SK-N-SH (cell line): ENCODE measurements around the gene KRTAP5-11.

Experiments
- EZH2phosphoT487 ChIP-seq: fragments of 200-600 bp; sonication (generic); IDR thresholded peaks from 2 replicates; pipeline ENCODE4 v1.6.1; 2017; ENCODE audit warnings: low read depth, mixed run types, mild to moderate bottlenecking, antibody characterized with exemption, moderate library complexity, borderline replicate concordance
- FOXJ3 ChIP-seq: sonication (generic); formaldehyde crosslinking; IDR thresholded peaks from 2 replicates; pipeline ENCODE4 v1.5.1; 2020; ENCODE audit warnings: mild to moderate bottlenecking, missing genetic modification reagents
- POLR2AphosphoS5 ChIP-seq: IDR thresholded peaks from 2 replicates; pipeline ENCODE4 v1.6.1; 2012; ENCODE audit warnings: low read depth, low read length
- RAD21 ChIP-seq: IDR thresholded peaks from 2 replicates; pipeline ENCODE4 v1.6.1; 2012; ENCODE audit warnings: mild to moderate bottlenecking, low read length
- SIN3A ChIP-seq: IDR thresholded peaks from 2 replicates; pipeline ENCODE4 v1.6.1; 2012; ENCODE audit warnings: low read depth, mild to moderate bottlenecking, low read length, moderate library complexity, borderline replicate concordance
- TCF12 ChIP-seq: IDR thresholded peaks from 2 replicates; pipeline ENCODE4 v1.4.0; 2012
- YY1 ChIP-seq: IDR thresholded peaks from 2 replicates; pipeline ENCODE4 v1.4.0; 2012; ENCODE audit warnings: low read depth, mild to moderate bottlenecking
- TF ChIP-seq, protein P1 (sequence below): fragments of 200-600 bp; sonication (generic); IDR thresholded peaks from 2 replicates; pipeline ENCODE4 v1.6.1; 2017; ENCODE audit warnings: antibody characterized with exemption, mild to moderate bottlenecking, moderate library complexity
- TF ChIP-seq, protein P2 (sequence below): IDR thresholded peaks from 2 replicates; pipeline ENCODE4 v1.6.1; 2012; ENCODE audit warnings: mild to moderate bottlenecking, low read depth, low read length, moderate library complexity
- TF ChIP-seq, protein P3 (sequence below): IDR thresholded peaks from 2 replicates; pipeline ENCODE4 v1.4.0; 2012; ENCODE audit warnings: low read depth
- TF ChIP-seq, protein P4 (sequence below): IDR thresholded peaks from 2 replicates; pipeline ENCODE4 v1.4.0; 2012; ENCODE audit warnings: low read depth, borderline replicate concordance
- TF ChIP-seq, protein P5 (sequence below): fragments of 150-350 bp; IDR thresholded peaks from 2 replicates; pipeline ENCODE4 v1.6.1; 2016; ENCODE audit warnings: mild to moderate bottlenecking, low read depth, low read length

DNA sequence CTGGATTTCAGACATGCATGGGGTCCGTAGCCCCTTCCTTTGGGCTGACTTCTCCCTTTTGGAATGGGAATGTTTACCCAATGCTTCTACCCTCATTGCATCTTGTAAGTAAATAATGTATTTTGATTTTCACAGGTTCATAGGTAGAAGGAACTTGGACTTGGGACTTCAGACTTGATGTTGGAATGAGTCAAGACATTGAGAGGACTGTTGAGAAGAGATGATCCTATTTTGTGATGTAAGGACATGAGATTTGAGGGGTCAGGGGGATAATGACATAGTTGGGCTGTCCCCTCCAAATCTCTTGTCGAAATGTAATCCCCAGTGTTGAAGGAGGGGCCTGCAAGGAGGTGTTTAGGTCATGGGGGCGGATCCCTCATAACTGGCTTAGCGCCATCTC lies 18.2 kb downstream of the KRTAP5-11 start:
- TF ChIP-seq EZH2phosphoT487: no peak
- TF ChIP-seq, protein P1, sequence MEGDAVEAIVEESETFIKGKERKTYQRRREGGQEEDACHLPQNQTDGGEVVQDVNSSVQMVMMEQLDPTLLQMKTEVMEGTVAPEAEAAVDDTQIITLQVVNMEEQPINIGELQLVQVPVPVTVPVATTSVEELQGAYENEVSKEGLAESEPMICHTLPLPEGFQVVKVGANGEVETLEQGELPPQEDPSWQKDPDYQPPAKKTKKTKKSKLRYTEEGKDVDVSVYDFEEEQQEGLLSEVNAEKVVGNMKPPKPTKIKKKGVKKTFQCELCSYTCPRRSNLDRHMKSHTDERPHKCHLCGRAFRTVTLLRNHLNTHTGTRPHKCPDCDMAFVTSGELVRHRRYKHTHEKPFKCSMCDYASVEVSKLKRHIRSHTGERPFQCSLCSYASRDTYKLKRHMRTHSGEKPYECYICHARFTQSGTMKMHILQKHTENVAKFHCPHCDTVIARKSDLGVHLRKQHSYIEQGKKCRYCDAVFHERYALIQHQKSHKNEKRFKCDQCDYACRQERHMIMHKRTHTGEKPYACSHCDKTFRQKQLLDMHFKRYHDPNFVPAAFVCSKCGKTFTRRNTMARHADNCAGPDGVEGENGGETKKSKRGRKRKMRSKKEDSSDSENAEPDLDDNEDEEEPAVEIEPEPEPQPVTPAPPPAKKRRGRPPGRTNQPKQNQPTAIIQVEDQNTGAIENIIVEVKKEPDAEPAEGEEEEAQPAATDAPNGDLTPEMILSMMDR: no peak
- TF ChIP-seq, protein P2, sequence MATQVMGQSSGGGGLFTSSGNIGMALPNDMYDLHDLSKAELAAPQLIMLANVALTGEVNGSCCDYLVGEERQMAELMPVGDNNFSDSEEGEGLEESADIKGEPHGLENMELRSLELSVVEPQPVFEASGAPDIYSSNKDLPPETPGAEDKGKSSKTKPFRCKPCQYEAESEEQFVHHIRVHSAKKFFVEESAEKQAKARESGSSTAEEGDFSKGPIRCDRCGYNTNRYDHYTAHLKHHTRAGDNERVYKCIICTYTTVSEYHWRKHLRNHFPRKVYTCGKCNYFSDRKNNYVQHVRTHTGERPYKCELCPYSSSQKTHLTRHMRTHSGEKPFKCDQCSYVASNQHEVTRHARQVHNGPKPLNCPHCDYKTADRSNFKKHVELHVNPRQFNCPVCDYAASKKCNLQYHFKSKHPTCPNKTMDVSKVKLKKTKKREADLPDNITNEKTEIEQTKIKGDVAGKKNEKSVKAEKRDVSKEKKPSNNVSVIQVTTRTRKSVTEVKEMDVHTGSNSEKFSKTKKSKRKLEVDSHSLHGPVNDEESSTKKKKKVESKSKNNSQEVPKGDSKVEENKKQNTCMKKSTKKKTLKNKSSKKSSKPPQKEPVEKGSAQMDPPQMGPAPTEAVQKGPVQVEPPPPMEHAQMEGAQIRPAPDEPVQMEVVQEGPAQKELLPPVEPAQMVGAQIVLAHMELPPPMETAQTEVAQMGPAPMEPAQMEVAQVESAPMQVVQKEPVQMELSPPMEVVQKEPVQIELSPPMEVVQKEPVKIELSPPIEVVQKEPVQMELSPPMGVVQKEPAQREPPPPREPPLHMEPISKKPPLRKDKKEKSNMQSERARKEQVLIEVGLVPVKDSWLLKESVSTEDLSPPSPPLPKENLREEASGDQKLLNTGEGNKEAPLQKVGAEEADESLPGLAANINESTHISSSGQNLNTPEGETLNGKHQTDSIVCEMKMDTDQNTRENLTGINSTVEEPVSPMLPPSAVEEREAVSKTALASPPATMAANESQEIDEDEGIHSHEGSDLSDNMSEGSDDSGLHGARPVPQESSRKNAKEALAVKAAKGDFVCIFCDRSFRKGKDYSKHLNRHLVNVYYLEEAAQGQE: no peak
- TF ChIP-seq, protein P3, sequence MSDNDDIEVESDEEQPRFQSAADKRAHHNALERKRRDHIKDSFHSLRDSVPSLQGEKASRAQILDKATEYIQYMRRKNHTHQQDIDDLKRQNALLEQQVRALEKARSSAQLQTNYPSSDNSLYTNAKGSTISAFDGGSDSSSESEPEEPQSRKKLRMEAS: no peak
- no peak for TF ChIP-seq SIN3A
- TF ChIP-seq TCF12: no peak
- TF ChIP-seq, protein P4, sequence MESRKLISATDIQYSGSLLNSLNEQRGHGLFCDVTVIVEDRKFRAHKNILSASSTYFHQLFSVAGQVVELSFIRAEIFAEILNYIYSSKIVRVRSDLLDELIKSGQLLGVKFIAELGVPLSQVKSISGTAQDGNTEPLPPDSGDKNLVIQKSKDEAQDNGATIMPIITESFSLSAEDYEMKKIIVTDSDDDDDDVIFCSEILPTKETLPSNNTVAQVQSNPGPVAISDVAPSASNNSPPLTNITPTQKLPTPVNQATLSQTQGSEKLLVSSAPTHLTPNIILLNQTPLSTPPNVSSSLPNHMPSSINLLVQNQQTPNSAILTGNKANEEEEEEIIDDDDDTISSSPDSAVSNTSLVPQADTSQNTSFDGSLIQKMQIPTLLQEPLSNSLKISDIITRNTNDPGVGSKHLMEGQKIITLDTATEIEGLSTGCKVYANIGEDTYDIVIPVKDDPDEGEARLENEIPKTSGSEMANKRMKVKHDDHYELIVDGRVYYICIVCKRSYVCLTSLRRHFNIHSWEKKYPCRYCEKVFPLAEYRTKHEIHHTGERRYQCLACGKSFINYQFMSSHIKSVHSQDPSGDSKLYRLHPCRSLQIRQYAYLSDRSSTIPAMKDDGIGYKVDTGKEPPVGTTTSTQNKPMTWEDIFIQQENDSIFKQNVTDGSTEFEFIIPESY: no peak
- TF ChIP-seq RAD21: no peak
- no peak for TF ChIP-seq POLR2AphosphoS5
- TF ChIP-seq YY1: no peak
- no peak for TF ChIP-seq FOXJ3 (CRISPR knock-in tag)
- TF ChIP-seq, protein P5, sequence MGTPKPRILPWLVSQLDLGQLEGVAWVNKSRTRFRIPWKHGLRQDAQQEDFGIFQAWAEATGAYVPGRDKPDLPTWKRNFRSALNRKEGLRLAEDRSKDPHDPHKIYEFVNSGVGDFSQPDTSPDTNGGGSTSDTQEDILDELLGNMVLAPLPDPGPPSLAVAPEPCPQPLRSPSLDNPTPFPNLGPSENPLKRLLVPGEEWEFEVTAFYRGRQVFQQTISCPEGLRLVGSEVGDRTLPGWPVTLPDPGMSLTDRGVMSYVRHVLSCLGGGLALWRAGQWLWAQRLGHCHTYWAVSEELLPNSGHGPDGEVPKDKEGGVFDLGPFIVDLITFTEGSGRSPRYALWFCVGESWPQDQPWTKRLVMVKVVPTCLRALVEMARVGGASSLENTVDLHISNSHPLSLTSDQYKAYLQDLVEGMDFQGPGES: no peak
